Suppressor macrophage treated with lipopolysaccharide for 1 hour (primary cell): ENCODE measurements around the gene RIOK1.

Experiments used
- DNase-seq, 3 donors: peaks; one replicate each; pipeline ENCODE4 v3.0.0-alpha.2; 2020 to 2022

Gene RIOK1

DNA sequence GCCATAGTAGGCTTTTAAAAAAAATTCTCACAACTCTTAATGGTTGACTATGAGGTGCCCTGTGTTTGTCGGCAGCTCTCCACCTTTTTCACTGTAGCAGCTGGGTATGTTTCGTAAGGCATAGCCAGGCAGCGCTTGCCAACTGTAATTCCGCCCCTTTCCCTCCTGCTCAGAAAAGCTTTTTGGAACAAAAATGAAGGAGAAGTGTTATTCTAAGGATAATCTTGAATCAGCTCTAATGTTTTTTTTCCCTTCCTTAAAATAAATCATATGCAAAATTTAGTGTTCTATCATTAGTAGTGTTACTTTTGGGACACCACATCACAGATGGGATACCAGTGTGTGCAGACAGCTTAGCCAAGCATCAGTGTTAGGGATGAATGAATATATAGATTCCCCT is 21.2 kb downstream of the RIOK1 start:
- DNase-seq, result no peak

GRCh38 chr6:7411328-7411727 is 21.7 kb downstream of the RIOK1 start:
- DNase-seq, result no peak

- DNase-seq, result no peak
Measured at GRCh38 chr6:7413151-7413823, 23.7 kb downstream of the RIOK1 start.

DNA sequence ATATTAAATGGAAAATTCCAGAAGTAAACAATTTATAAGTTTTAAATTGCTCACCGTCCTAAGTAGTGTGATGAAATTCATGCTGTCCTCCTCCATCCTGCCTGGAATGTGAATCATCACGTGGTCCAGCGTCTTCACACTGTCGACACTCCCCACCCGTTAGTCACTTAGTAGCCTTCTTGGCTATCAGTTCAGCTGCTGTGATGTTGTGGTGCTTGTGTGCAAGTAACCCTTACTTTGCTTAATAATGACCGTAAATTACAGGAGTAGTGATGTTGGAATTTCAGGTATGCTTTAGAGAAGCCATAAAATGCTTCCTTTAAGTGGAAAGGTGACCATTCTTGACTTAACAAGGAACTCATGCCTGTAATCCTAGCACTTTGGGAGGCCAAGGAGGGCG is 25.2 kb downstream of the RIOK1 start:
- peak in 1 of 3 donors; percentile 35 for DNase-seq

DNA sequence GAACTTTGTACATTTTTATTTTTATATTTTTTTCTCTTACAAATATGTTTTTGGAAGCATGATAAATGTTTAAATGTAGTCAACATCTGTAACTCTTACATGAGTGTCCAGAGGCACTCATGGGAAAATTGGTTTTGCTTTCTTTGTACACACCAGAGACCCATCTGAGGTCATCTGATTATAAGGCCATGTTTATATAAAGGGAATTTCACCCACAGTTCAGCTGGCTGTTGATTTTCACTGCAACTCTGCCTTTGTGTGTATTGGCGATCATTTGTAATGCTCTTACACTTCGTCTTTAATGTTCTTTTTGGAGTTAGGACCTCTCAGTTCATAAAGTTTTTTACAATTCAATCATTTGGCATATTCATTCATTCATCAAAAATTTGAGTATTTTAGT is 28.1 kb downstream of the RIOK1 start:
- DNase-seq, result no peak

DNA sequence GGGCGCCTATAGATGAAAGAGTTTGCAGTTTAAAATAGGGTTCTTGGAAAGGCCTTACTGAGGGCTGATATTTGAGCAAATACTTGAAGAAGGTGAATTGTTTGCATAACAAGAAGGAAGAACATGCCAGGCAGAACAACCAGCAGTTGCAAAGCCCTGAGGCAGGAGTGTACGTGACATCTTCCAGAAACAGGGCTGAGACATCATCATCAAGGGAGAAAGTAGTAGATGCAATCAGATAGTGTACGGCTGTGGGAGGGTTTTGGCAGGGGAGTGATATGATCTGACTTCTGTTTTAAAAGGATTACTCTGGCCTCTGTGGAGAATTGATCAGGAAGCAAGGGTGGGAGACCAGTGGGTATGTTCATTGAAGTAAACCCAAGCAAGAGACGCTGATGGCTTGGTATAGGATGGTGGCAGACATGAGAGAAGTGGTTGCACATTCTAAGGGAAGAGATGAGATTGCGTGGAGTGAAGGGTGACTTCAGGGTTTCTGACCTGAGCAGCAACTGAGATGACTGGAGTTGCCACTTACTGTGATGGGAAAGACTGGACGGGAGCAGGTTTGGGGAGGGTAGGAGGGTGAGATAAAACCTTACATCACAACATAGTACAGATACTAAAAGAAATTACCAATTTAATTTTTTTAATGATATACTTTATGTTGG is 28.8 kb downstream of the RIOK1 start:
- DNase-seq, result no peak

DNA sequence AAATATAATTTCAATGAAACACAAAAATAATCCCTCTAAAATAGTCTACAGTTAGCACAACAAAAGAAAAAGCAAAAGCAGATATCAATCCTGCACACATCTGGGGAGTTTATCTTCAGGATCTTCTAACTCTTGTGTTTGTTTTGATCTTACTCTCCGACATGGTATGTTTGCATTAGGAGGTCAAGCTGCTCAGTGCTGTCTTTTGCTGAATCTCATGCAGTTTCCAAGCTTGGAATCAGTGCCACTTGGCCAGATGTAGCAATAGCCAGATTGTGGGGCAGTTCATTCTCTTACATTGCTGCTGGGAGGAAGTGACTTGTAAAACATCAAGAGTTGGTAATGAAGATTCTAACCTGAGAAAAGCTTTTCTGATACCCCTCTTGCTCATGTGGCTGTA is 29.5 kb downstream of the RIOK1 start:
- no peak for DNase-seq

DNA sequence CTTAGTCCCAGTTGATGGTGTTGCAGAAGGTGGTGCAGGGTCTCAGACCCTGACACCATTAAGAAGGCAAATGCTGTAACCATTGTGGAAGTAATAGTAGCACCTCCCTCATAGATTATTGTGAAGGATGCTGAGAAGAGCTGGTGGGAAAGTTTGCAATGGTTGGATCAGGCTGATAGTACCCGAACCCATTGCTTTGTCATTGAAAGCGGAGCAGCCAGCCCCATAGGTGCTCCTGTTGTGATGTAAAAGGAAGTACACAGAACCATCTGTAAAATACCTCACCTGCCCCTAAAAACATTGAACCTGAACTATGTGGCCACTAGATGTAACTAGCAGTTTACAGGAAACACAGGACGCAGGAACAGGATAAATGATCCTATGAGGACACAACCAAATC is 31.5 kb downstream of the RIOK1 start:
- no peak for DNase-seq

DNA sequence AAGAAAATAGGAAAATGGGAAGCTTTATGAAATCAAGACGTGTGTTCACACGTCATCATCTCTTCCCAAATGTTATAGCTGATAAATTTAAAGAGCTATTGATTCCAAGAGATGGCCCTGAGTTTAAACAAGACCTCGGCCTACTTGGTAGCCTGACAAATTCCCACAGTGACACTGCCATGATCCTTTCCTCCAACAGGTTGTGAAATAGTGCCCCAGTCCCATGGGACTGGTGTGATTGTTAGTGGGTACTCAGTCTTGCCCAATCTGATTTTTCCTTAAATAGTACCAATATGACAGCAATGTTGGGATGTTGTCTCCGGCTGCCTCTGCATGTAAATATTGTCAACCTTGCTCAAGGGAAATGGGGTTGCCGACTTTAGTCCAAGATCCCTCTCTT is 34.5 kb downstream of the RIOK1 start:
- DNase-seq, result no peak

DNA sequence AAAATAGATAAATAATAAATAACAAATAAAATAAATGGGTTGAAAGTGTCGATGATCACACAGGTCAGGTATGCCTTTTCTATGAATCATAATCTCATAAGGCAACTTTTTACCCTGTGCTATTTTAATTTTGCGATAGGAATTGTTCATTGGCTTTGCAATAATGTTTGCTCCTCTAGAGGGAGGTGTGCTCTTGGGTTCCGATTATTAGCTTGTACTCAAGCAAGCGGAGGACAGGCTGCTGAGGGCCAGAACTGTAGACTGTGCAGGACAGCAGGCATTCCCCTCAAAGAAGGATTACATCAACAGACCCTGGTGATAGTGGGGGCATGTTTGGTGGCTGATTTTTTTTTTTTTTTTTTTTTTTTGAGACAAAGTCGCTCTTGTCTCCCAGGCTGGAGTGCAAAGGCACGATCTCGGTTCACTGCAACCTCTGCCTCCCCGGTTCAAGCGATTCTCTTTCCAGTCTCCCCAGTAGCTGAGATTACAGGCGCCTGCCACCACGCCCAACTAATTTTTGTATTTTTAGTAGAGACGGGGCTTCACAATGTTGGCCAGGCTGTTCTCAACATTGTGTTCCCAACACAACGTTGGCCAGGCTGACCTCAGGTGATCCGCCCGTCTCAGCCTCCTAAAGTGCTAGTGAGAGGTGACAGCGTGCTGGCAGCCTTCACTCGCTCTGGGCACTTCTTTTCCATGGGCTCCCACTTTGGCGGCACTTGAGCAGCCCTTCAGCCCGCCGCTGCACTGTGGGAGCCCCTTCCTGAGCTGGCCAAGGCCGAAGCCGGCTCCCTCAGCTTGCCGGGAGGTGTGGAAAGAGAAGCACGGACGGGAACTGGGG is 35.6 kb downstream of the RIOK1 start:
- peak; percentile 55 to 67 (median 62) for DNase-seq

DNA sequence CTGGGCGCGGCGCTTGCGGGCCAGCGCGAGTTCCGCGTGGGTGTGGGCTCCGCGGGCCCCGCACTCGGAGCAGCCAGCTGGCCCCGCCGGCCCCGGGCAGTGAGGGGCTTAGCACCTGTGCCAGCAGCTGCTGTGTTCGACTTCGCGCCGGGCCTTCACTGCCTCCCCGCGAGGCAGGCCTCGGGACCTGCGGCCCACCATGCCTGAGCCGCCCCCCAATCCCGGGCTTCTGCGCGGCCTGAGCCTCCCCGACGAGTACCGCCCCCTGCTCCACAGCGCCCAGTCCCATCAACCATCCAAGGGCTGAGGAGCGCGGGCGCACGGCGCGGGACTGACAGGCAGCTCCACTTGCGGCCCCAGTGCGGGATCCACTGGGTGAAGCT is 36.2 kb downstream of the RIOK1 start:
- no peak for DNase-seq

DNA sequence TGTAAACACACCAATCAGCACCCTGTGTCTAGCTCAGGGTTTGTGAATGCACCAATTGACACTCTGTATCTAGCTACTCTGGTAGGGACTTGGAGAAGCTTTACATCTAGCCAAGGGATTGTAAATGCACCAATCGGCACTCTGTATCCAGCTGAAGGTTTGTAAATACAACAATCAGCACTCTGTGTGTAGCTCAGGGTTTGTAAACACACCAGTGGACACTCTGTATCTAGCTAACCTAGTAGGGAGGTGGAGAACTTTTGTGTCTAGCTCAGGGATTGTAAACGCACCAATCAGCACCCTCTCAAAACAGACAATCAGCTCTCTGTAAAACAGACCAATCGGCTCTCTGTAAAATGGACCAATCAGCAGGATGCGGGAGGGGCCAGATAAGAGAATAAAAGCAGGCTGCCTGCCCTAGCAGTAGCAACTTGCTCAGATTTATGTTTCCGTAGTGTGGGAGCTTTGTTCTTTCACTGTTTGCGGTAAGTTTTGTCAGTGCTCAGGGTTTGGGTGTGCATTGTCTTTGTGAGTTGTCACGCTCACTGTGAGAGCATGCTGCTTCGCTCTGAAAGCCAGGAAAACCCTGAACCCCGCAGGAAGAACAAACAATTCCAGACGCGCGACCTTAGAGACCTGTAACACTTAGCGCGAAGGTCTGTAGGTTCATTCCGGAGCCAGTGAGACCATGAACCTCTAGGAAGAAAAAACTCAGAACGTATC is 37.0 kb downstream of the RIOK1 start:
- no peak for DNase-seq

- peak; percentile 57 to 62 (median 59) for DNase-seq
Measured at GRCh38 chr6:7431313-7431673, 41.7 kb downstream of the RIOK1 start.

DNA sequence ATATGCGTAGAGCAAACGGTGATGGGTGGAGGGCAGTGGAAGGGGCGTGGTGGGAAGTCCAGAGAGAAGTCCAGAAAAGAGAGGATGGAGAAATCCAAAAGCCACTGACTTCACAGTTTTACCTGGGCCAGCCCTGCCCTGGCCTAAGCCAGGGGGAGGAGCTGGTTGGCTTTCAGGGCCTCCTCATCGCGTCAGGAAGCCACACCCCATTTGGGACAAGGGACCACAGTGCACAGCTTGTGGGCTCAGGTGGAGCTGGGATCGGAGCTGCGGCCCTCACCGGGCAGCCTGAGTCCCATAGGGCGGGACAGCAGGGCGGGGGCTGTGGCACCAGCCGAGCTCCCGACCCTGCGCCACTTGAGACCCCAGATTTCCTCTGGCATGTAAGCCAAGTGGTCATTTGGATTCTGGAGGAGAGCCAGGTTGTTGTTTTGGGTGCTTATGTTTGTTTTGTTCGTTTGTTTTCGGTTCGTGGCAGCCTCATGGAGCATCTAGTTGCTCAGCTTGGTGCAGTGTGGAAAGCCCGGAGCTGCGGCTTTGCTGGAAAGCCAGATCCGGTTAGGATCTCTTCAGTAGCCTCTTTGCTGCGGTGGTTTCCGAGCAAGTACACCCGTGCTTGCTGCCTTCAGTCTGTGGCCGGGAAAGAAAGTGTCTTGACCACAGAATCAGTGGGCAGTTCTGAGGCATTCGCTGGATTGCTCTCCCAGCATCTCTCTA is 42.2 kb downstream of the RIOK1 start:
- DNase-seq, result peak in 1 of 3 donors; percentile 20

- no peak for DNase-seq
Measured at GRCh38 chr6:7432391-7433120, 42.9 kb downstream of the RIOK1 start.

- DNase-seq, result no peak
Measured at GRCh38 chr6:7433121-7433617, 43.6 kb downstream of the RIOK1 start.

GRCh38 chr6:7434672-7435071 is 45.1 kb downstream of the RIOK1 start:
- no peak for DNase-seq

- DNase-seq, result peak; percentile 42 to 59 (median 47)
Measured at GRCh38 chr6:7438011-7438410, 48.4 kb downstream of the RIOK1 start.

- peak; percentile 36 to 64 (median 63) for DNase-seq
Measured at GRCh38 chr6:7439228-7439627, 49.6 kb downstream of the RIOK1 start.

DNA sequence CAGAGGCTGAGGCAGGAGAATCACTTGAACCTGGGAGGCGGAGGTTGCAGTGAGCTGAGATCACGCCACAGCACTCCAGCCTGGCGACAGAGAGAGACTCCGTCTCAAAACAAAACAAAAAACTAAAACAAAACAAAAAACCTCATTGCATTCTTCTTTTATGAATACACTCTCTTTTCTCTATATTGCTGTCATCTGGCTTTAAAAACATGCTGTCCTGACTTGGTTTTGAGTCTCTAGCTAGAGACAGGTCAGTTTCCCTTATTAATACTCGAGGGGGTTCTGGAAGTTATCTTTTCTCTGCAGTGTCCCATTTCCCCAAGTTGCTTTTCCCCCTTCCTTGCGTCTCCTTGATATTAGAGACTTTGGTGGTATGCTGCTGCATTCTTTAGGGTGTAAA is 50.9 kb downstream of the RIOK1 start:
- DNase-seq, result no peak

DNA sequence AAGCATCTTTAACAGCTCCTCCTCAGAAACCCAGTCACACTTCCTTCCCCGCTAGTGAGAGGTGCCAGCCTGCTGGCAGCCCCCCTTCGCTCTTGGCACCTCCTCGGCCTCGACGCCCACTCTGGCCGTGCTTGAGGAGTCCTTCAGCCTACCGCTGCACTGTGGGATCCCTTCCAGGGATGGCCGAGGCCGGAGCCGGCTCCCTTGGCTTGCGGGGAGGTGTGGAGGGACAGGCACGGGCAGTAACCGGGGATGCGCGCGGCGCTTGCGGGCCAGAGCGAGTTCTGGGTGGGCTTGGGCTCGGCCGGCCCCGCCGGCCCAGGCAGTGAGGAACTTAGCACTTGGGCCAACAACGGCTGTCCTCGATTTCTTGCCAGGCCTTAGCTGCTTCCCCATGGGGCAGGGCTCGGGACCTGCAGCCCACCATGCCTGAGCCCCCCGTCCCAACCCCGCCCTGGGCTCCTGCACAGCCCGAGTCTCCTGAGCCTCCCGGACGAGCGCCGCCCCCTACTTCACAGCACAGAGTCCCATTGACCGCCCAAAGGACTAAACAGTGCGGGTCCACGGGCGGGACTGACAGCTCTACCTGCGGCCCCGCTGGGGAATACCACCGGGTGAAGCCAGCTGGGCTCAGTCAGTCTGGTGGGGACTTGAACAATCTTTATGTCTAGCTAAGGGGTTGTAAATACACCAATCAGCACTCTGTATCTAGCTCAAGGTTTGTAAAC is 51.6 kb downstream of the RIOK1 start:
- no peak for DNase-seq
